HepG2 (cell line): ENCODE results near the gene U2AF2.

Experiments used
- KDM4B ChIP-seq: sonication (generic); formaldehyde crosslinking; IDR thresholded peaks from 2 replicates; pipeline ENCODE4 v1.4.0; 2020; ENCODE audit warnings: missing genetic modification reagents
- MYNN ChIP-seq: sonication (generic); formaldehyde crosslinking; IDR thresholded peaks from 2 replicates; pipeline ENCODE4 v1.4.0; 2020; ENCODE audit warnings: mild to moderate bottlenecking, low read depth, missing genetic modification reagents
- SP1 ChIP-seq, 2 experiments: fragments of 450-650 bp in 1 of 2; sonication (generic) in 1 of 2; formaldehyde crosslinking in 1 of 2; IDR thresholded peaks; 2 replicates each; pipeline versions ENCODE4 v1.4.0 to v1.6.1; 2016 to 2020; ENCODE audit warnings: missing genetic modification reagents in 1 of 2
- ZNF563 ChIP-seq: sonication (generic); formaldehyde crosslinking; IDR thresholded peaks from 2 replicates; pipeline ENCODE4 v1.8.0; 2022; ENCODE audit warnings: mild to moderate bottlenecking, moderate library complexity, missing genetic modification reagents
- ZNF792 ChIP-seq: IDR thresholded peaks from 2 replicates; pipeline ENCODE4 v1.6.1; 2016
- TF ChIP-seq, protein P1 (sequence below): IDR thresholded peaks from 2 replicates; pipeline ENCODE4 v1.6.1; 2016
- TF ChIP-seq, protein P2 (sequence below): sonication (generic); formaldehyde crosslinking; IDR thresholded peaks from 2 replicates; pipeline ENCODE4 v1.5.0; 2020; ENCODE audit warnings: mild to moderate bottlenecking, missing genetic modification reagents, moderate library complexity
- TF ChIP-seq, protein P3 (sequence below): sonication (generic); formaldehyde crosslinking; IDR thresholded peaks from 2 replicates; pipeline ENCODE4 v1.4.0; 2020; ENCODE audit warnings: missing genetic modification reagents, borderline replicate concordance

DNA sequence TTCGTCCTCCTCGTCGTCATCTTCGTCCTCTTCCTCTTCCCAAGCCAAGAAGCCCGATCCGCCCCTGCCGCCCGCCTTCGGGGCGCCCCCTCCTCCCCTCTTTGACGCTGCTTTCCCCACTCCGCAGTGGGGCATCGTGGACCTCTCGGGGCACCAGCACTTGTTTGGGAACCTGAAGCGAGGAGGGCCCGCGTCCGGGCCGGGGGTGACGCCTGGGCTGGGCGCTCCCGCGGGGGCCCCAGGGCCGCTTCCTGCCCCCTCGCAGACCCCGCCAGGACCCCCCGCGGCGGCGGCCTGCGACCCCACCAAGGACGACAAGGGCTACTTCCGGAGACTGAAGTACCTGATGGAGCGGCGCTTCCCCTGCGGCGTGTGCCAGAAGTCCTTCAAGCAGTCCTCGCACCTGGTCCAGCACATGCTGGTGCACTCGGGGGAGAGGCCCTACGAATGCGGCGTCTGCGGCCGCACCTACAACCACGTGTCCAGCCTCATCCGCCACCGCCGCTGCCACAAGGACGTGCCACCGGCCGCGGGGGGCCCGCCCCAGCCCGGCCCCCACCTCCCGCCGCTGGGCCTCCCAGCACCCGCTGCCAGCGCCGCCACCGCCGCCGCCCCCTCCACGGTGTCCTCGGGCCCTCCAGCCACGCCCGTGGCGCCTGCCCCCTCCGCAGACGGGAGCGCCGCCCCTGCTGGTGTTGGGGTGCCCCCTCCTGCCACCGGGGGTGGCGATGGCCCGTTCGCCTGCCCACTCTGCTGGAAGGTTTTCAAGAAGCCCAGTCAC is 40.7 kb upstream of the U2AF2 start:
- TF ChIP-seq, protein P1, sequence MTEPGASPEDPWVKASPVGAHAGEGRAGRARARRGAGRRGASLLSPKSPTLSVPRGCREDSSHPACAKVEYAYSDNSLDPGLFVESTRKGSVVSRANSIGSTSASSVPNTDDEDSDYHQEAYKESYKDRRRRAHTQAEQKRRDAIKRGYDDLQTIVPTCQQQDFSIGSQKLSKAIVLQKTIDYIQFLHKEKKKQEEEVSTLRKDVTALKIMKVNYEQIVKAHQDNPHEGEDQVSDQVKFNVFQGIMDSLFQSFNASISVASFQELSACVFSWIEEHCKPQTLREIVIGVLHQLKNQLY (CRISPR knock-in tag), result no peak
- TF ChIP-seq ZNF563 (CRISPR knock-in tag) (no peak), KDM4B (CRISPR knock-in tag) (no peak), ZNF792 (CRISPR knock-in tag) (no peak), SP1 (IDR thresholded peaks at IDR 0.05) (no peak), SP1 (CRISPR knock-in tag; IDR thresholded peaks at IDR 0.05) (no peak), MYNN (CRISPR knock-in tag) (no peak)
- TF ChIP-seq, protein P2, sequence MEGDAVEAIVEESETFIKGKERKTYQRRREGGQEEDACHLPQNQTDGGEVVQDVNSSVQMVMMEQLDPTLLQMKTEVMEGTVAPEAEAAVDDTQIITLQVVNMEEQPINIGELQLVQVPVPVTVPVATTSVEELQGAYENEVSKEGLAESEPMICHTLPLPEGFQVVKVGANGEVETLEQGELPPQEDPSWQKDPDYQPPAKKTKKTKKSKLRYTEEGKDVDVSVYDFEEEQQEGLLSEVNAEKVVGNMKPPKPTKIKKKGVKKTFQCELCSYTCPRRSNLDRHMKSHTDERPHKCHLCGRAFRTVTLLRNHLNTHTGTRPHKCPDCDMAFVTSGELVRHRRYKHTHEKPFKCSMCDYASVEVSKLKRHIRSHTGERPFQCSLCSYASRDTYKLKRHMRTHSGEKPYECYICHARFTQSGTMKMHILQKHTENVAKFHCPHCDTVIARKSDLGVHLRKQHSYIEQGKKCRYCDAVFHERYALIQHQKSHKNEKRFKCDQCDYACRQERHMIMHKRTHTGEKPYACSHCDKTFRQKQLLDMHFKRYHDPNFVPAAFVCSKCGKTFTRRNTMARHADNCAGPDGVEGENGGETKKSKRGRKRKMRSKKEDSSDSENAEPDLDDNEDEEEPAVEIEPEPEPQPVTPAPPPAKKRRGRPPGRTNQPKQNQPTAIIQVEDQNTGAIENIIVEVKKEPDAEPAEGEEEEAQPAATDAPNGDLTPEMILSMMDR (CRISPR knock-in tag), result no peak
- TF ChIP-seq, protein P3, sequence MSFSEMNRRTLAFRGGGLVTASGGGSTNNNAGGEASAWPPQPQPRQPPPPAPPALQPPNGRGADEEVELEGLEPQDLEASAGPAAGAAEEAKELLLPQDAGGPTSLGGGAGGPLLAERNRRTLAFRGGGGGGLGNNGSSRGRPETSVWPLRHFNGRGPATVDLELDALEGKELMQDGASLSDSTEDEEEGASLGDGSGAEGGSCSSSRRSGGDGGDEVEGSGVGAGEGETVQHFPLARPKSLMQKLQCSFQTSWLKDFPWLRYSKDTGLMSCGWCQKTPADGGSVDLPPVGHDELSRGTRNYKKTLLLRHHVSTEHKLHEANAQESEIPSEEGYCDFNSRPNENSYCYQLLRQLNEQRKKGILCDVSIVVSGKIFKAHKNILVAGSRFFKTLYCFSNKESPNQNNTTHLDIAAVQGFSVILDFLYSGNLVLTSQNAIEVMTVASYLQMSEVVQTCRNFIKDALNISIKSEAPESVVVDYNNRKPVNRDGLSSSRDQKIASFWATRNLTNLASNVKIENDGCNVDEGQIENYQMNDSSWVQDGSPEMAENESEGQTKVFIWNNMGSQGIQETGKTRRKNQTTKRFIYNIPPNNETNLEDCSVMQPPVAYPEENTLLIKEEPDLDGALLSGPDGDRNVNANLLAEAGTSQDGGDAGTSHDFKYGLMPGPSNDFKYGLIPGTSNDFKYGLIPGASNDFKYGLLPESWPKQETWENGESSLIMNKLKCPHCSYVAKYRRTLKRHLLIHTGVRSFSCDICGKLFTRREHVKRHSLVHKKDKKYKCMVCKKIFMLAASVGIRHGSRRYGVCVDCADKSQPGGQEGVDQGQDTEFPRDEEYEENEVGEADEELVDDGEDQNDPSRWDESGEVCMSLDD (CRISPR knock-in tag), result no peak
